Upper lobe of left lung (tissue), 4 donors: ENCODE results near the gene HOXD13.

Source experiments
- CTCF ChIP-seq, 6 experiments: fragments of 450-650 bp in 4 of 6; fragments of 200-600 bp in 2 of 6; sonication (generic) in 2 of 6; IDR thresholded peaks; one replicate each; pipeline ENCODE4 v1.5.1; 2016 to 2019; ENCODE audit warnings: antibody characterized with exemption in 6 of 6
- EP300 ChIP-seq, 4 donors: sonication (generic); formaldehyde crosslinking; IDR thresholded peaks; one replicate each; pipeline ENCODE4 v1.5.1; 2017; ENCODE audit warnings: antibody characterized with exemption in 4 of 4, control low read depth in 2 of 4
- POLR2A ChIP-seq, 4 donors: fragments of 450-650 bp; IDR thresholded peaks; one replicate each; pipeline ENCODE4 v1.5.1; 2016 to 2017; ENCODE audit warnings: antibody characterized with exemption in 4 of 4, mild to moderate bottlenecking in 2 of 4
- POLR2AphosphoS5 ChIP-seq, 2 donors: sonication (generic); formaldehyde crosslinking; IDR thresholded peaks; one replicate each; pipeline ENCODE4 v1.5.1; 2017; ENCODE audit warnings: antibody characterized with exemption in 2 of 2

GRCh38 chr2:176100547-176101140 lies 8.1 kb downstream of the HOXD13 start:
- TF ChIP-seq CTCF (IDR thresholded peaks at IDR 0.05) (no peak), POLR2A (IDR thresholded peaks at IDR 0.05) (no peak), EP300 (IDR thresholded peaks at IDR 0.05) (no peak), POLR2AphosphoS5 (IDR thresholded peaks at IDR 0.05) (no peak)
